Measurements from ENCODE around the gene OLFM1.

GRCh38 chr9:135086597-135087488, 625 bp upstream of the OLFM1 start:
- no peak for TF ChIP-seq ZNF324 (CRISPR knock-in tag; IDR thresholded peaks at IDR 0.05)
- TF ChIP-seq BCL6 (CRISPR knock-in tag; IDR thresholded peaks at IDR 0.05), result no peak
- TF ChIP-seq NEUROD1 (IDR thresholded peaks at IDR 0.05; ENCODE audit: borderline replicate concordance, low read depth, low read length, partially characterized antibody), result no peak
- TF ChIP-seq CSDE1 (IDR thresholded peaks at IDR 0.05), result no peak
- TF ChIP-seq L3MBTL2 (IDR thresholded peaks at IDR 0.05), result no peak
- no peak for TF ChIP-seq GABPA (tag; conservative IDR thresholded peaks at IDR 0.05; ENCODE audit: low read depth)
- no peak for TF ChIP-seq EGR1 (conservative IDR thresholded peaks at IDR 0.05)
- TF ChIP-seq POLR2A (conservative IDR thresholded peaks at IDR 0.05), result no peak
- no peak for TF ChIP-seq MAZ (CRISPR knock-in tag; conservative IDR thresholded peaks at IDR 0.05 in 1 of 2, IDR thresholded peaks at IDR 0.05 in 1 of 2)
- TF ChIP-seq DNMT1 (IDR thresholded peaks at IDR 0.05), result no peak
- no peak for TF ChIP-seq NCOA2 (IDR thresholded peaks at IDR 0.05; ENCODE audit: partially characterized antibody in 2 of 2)

Measured in K562 (cell line).